HG03139 (cell line): ENCODE data around the gene HS3ST6.
"Not testable (repeated sequence)": the region's sequence is repeated elsewhere in the genome, so short reads cannot be mapped to it uniquely, and the experiment has no call there.

Experiments
- ATAC-seq: cut with Tn5 transposase; IDR thresholded peaks from one replicate; pipeline ENCODE4 v1.9.1; 2021; ENCODE audit not compliant: unreplicated experiment

Gene HS3ST6

DNA sequence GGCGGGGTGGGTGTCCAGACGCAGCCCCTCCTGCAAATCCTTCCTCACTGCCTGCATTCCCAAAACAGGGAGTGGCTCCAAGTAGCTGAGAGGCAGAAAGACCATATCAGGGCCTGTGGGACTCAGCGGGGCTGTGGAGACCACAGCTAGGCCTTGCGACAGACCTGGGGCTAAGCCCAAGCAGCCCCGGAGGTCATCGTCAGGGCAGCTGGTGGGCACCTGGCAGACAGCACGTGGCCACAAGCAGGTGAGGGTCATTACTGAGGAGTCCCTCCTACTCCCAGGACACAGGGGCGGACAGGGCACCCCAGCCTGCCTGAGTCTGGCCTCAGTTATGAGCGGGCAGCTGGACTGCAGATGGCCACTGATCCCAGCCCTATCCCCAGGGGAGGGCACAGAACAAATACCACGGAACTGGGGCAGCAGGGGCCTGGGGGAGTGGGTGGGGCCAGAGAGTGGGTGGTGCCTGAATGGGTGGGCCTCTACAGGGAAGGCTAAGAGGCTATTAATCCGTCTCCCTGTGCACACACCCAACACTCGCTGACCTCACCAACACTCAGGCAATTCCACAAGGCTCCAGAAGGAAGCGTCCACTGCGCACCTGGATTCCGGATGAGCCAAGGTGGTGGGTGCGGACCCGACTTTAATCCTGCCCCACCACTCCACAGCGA, 8.5 kb downstream of the HS3ST6 start:
- ATAC-seq = no peak

DNA sequence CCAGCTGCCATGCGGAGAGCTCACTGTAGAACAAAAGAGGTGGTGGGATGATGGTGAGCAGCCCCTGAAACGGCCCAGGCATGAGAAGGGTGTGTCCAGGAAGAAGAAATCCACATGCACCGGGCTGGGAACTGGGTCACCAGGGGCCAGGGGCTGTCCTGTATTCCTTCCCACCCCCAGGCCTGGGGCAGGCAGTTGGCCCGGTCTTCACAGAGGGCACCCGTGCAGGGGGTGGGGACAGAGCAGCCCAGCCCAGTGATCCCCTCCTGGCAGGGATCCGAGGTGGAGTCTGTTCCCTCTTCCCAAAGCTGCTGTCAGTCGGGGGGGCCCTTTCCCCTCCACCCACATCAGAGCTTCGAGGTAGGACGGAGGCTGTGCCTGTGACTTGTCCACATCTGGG, 9.2 kb downstream of the HS3ST6 start:
- ATAC-seq = no peak

DNA sequence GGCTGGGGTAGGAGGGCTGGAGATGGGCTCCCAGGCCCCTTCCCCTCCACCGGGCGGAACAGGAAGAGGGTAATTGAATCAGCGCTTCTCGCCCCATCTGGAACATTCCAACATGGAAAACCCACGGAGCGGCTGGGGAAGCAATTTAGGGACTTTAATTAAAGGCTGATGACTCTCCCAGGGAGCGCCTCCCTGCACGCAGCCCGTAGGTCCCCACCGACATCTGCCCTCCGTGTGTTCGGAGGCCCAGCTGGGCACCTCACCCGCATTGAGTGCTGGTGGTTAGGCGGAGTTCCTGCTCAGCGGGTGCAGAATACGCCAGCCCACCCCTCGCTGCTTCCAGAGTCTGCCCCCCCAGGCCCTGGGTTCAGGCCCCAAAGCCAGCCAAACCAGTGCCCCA, 10.0 kb downstream of the HS3ST6 start:
- no peak for ATAC-seq

DNA sequence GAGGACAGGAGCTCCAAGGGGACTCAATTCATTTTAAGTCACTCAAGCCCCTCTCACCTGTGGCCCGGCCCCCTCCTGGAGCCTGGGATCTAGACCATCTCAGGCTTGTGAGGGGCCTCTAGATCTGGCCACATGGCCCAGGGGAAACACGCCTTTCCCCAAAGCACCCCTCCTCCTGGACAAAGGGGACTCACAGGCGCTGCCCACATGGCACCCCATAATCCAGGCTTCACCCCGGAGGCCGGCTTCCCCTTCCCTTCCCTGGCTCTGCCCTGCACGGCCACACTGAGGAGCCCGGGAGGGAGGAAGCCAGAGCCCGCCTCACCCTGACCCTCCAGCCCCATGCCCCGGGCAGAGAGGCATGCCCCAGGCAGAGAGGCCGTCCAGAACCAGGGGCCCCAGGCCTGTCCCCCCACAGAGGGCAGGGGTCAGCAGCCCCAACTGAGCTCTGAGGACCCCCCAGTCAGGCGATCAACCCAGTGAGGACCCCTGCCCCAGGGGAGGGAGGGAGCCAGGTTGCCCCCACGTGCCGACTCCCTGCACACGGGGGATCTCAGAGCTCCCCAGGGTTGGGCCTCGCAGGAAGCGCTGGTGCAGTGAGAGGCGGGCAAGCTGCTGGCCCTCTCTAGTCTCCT, 10.9 kb downstream of the HS3ST6 start:
- no peak for ATAC-seq

DNA sequence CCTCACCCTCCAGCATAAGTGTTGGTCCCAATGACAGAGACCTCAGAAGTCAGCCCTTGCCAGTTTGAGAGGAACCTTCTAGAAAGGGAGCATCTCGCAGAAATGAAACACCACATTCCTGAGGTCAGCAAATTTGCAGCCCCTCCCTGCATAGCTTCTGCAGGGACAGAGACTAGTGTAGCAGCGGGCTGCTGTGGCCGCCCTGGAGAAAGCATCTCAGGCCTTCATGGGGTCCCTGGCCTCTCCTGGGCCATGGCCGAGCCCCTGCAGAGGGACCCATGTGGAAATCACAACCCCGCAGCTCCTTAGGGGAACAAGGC, 11.4 kb downstream of the HS3ST6 start:
- ATAC-seq = no peak

DNA sequence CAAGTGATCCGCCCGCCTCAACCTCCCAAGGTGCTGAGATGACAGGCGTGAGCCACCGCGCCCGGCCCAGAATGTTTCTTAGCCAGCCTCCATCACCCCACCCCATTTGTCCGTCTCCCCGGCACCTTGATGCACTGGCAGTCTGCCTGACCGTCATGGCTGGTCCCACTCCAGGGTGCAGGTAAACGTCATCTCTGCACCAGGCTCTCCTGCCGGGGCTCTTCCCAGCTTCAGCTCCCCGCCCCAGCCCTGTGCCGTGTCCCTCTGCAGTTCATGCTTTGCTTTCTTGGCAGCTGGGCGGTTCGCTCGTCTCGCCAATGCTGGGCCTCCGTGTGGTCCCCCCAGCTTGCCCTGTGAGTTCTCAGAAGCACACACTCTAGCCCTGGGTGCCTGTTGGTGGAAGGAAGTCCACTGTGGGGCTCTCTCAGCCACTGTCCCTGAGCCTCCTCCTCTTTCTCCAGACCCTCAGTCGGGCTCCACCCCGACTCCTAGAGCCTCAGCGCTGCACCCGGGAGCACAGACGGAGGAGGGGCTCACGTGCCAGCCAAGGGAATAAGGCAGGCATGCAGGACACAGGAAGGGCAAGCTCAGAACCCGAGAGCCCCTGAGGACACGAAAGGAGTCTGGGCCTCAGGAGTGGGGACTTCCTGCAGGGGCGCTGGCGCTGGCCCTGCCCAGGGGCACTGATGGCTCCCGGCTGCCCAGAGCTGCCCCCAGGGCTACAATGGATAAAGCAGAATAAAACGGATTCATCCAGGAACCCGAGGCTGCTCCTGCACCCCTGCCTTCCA, 12.0 kb downstream of the HS3ST6 start:
- ATAC-seq = no peak

DNA sequence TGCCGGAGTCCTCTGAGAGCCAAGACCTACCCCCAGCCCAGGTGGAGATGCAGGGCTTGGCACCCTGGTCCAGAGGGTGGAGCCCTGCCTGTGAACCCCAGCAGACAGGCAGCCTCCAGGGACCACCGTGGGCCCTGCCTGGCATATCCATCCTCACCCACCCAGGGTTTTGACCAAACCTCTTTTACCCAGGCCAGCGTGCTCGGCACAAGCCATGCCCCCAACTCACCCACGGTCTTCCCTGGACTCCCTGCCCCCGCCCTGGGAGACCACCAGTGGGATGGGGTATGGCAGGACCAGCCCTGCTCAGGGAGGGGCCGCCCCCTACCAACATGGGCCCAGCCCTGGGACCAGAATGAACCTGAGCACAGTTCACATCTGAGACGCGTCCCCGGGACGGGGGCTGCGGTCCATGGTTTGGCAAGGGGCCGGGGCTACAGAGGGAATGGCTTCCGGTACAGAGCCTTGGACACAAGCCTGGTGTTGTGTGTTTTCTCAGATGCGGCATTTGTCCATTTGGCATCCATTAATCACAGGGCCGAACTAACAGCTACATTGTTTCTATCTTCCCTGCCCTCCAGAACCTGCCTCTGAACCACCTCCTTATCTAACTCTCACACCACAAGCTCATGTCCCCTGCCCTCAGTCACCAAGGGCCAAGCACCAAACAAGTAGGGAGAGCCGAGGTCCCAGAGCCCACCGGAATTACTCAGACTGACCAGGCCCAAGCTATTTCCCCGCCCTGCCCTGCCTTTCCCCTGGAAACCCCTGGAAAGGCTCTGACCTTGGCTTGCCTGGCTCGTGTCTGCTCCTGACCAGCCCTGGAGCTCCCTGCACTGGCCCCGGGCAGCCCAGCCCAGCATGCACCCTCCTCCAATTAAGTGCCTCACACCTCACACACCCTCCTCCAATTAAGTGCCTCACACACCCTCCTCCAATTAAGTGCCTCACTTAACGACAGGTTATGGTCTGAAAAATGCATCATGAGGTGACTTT, 14.1 kb downstream of the HS3ST6 start:
- ATAC-seq = no peak

DNA sequence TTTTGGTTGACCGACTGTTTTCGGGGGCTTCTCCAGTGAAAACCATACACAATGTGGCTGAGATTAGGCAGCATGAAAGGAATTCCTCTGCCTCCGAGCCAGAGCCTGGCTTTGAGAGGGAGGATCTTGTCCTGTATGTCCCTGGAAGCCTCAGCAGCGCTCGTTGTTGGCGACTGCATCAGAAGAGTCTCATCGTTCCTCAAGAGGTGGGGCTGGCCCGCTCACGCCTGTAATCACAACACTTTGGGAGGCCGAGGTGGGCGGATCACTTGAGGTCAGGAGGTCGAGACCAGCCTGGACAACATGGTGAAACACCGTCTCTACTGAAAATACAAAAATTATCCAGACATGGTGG, 15.0 kb downstream of the HS3ST6 start:
- no peak for ATAC-seq

DNA sequence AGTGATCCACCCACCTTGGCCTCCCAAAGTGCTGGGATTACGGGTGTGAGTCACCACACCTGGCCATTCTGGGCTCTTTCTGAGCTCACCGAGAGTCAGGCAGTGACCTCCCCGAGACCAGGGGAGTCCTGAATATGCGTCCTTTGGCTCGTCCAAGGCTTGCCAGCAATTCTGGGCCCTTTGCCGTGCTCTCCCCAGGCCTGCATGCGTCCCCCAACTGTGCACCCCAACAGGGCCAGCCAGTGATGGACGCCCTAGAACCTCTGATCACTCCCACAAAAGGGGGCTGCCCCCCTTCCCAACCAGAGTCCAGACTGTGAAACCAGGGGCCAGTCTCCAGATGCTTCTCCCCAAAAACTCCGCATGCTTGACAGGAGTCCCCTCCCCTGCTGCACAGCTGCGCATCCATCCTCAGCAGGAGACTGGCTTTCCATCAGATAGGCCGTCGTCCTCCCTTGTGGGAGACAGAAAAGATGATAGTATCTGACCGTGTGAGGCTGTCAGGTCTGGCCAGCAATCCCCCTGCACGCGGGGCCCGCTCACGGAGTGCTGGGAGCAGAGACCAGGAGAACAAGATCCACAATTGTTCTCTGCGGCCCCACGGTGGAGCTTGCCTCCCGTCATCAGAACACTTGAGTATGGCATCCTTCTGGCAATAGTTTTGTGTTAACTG, 15.5 kb downstream of the HS3ST6 start:
- ATAC-seq = no peak

DNA sequence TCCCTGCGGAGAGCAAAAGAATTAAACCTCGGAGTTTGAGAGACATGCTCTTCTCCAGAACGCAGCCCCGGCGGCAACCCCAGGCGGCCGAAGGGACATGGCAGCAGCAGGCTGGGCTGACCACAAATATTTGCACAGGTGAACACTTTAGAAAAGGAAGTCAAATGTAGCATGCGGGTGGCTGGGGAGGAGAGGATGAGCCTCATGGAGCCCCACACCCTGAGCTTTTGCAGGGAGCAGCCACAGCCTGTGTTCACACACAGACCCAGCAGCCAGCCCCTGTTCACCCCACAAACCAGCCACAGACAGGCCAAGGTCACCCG, 17.8 kb downstream of the HS3ST6 start:
- no peak for ATAC-seq

DNA sequence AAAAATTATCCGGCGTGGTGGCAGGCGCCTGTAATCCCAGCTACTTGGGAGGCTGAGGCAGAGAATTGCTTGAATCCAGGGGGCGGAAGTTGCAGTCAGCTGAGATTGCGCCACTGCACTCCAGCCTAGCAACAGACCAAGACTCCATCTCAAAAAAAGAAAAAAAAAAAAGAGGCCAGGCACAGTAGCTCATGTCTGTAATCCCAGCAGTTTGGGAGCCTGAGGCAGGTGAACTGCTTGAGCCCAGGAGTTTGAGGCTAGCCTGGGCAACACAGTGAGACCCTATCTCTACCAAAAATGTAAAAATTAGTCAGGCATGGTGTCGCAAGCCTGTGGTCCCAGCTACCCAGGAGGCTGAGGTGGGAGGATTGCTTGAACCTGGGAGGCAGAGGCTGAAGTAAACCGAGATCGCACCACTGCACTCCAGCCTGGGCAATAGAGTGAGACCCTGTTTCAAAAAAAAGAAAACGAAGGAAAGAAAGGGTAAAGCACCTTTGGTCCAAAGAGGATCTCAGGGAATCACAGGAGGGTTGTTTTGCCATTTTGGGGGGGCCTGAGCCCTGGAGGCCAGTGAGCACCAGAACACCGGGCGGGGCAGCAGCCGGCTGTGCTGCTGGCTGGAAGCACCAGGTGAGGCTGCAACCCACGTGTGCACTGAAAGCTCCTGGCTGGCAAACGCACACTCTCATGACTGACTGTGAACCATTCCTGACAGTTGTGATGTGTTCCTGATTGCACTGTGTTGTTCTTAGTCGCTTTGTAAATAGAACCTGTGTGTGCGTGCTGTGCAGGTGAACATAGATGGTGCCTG, 18.4 kb downstream of the HS3ST6 start:
- ATAC-seq = no peak

DNA sequence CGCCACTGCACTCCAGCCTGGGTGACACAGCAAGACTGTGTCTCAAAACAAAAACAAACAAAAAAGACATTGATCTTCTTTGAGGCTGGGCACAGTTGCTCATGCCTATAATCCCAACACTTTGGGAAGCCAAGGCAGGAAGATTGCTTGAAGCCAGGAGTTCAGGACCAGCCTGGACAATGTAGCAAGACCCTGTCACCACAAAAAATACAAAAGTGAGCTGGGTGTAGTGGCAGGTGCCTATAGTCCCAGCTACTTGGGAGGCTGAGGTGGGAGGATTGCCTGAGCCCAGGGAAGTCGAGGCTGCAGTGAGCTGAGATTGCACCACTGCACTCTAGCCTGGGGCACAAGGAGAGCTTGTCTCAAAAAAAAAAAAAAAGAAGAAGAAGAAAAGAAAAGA, 20.5 kb downstream of the HS3ST6 start:
- ATAC-seq = not testable (repeated sequence)

DNA sequence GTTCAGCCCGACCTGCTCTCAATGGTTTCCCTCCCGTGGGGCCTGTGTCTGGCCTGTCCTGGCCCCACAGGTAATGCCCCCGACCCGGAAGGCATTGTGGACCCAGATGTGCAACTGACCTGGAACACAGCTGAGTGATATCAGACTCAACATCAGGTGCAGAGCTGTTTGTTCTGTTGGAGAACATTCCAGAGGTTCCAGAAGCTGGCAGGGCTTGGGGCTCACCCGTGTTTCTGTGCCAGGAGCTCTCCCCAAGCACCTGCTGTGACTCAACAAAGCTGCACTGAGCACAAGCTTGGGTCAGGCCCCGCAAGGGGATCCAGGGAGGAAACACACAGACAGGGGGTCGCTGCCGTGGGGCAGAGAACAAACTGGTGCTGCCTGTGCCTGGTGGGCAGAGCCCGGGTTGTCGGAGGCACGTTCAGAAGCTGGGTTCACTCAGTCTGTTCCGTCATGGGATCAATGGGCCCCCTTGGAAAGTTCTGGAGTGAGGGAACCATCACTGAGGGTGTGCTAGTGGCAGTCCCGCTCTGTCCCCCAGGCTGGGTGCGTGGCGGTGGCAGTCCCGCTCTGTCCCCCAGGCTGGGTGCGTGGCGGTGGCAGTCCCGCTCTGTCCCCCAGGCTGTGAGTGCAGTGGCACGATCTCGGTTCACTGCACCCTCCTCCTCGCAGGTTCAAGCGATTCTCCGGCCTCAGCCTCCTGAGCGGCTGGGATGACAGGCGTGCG, 22.1 kb downstream of the HS3ST6 start:
- ATAC-seq = no peak

DNA sequence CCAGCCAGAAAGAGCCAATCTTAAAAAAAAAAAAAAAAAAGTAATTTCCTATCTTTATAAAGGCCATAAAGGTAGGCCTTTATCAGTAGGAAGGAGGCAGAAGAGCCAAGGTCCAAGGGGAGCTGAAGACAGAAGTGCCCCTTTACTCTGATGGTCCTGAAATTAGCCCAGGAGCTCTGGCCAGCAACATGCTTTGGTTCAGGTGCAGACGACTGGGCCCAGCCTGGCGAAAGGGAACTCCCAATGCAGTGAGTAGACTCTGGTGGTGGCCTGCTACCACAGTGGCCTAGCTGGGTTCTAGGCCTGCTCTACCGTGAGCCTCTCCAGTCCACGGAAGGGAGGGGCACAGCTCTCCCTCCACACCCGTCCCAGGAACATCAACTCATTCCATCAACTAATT, 23.1 kb downstream of the HS3ST6 start:
- ATAC-seq = no peak

DNA sequence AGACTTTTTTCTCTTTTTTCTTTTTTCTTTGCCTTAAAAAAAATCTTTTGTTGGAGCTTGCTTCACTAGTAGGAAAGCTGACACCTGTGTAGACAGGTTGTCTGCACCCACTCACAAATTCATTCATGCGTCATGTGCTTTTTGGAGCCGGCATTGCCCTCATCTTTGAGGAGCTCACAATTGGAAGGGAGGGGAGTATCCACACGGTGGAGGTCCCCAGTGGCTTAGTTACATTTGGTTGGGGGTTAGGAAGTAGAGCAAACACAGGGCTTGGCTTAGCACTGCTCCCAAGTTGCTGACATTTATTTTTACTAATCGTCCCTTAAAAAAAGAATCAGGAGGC, 27.5 kb downstream of the HS3ST6 start:
- ATAC-seq = no peak

DNA sequence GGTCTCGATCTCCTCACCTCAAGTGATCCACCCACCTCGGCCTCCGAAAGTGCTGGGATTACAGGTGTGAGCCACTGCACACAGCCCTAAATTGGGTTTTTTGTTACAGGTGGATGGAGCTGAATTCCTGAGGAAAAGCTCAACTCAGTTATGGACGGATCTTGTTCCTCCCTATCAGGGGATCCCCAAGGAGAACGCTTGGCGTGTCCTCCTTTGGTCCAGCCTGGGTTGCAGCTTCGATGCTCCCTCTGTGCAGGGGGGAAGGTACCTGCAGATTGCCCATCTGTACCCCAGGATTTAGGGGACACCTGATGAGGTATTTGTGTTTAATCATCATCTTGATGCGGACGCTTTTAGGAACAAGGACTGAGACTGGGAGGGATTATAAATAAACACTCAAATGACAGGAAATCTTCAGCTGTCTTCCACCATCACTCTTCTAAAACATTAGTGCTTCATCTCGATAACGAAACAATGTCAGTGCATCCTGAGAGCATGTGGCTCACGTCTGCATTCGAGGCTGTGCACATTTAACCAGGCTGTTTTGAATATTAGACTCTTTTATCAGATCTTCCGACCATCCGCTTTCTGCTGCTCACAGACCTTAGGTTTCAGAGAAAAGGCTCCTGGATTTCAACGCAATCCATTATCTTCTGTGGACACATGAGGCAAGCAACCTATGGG, 28.0 kb downstream of the HS3ST6 start:
- no peak for ATAC-seq

DNA sequence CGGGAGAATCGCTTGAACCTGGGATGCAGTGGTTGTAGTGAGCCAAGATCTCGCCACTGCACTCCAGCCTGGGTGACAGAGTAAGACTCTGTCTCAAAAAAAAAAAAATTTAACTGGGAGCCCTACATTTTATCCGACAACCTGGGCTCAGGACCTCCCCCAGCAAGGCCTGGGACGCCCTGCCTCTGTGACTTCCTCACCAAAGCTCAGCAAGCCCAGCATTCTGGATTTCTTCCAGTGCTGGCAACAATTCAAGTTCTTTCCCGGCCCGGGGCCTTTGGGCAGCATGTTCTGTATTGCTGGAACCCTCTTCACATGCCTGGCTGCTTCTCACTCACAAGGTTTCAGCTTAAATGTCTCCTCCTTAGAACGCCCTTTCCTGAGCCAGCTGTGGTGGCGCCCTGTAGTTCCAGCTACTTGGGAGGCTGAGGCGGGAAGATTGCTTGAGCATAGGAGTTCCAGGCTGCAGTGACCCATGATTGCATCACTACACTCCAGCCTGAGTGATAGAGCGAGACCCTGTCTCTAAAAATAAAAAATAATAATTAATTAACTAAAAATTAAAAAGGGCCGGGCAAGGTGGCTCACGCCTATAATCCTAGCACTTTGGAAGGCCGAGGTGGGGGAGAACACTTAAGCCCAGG, 30.4 kb downstream of the HS3ST6 start:
- no peak for ATAC-seq

DNA sequence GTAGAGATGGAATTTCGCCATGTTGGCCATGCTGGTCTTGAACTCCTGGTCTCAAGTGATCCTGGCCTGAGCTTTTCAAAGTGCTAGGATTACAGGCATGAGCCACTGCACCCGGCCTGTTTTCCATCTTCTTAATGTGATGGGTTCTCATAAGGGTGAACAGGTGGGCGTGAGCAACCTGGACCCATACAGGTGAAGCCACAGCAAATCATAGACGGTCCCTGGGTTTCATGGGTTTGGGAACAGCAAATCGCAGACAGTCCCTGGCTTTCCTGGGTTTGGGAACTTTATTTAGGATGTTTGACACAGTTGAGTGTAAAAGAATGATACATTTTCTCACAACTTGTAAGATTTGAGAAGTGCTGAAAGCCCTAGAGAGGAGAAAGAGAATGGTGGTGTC, 33.3 kb downstream of the HS3ST6 start:
- ATAC-seq = no peak
